HG03064 (cell line): ENCODE data around the gene GBE1.
"Not testable (repeated sequence)": the region's sequence is repeated elsewhere in the genome, so short reads cannot be mapped to it uniquely, and the experiment has no call there.

ENCODE experiments used
- ATAC-seq: cut with Tn5 transposase; IDR thresholded peaks from one replicate; pipeline ENCODE4 v1.9.1; 2021; ENCODE audit warnings: low read depth; ENCODE audit not compliant: unreplicated experiment

Gene GBE1

GRCh38 chr3:81549388-81549787, 212.1 kb downstream of the GBE1 start:
- no peak for ATAC-seq

- no peak for ATAC-seq
Observed at GRCh38 chr3:81545572-81545971, 215.9 kb downstream of the GBE1 start.

GRCh38 chr3:81544385-81544784, 217.1 kb downstream of the GBE1 start:
- no peak for ATAC-seq

GRCh38 chr3:81540787-81541186, 220.7 kb downstream of the GBE1 start:
- ATAC-seq: no peak

GRCh38 chr3:81531846-81532245, 229.6 kb downstream of the GBE1 start:
- no peak for ATAC-seq

- ATAC-seq: no peak
Observed at GRCh38 chr3:81531263-81531662, 230.2 kb downstream of the GBE1 start.

- ATAC-seq: no peak
Observed at GRCh38 chr3:81530180-81530939, 231.1 kb downstream of the GBE1 start.

- no peak for ATAC-seq
Observed at GRCh38 chr3:81521855-81522254, 239.6 kb downstream of the GBE1 start.

GRCh38 chr3:81518945-81519344, 242.5 kb downstream of the GBE1 start:
- ATAC-seq: no peak

- no peak for ATAC-seq
Observed at GRCh38 chr3:81516042-81516441, 245.4 kb downstream of the GBE1 start.

GRCh38 chr3:81513591-81513990, 247.9 kb downstream of the GBE1 start:
- no peak for ATAC-seq

GRCh38 chr3:81503026-81503425, 258.4 kb downstream of the GBE1 start:
- ATAC-seq: no peak

GRCh38 chr3:81502236-81502635, 259.2 kb downstream of the GBE1 start:
- ATAC-seq: no peak

- ATAC-seq: peak; percentile 73
Observed at GRCh38 chr3:81500039-81500438, 261.4 kb downstream of the GBE1 start.

GRCh38 chr3:81497572-81498251, 263.7 kb downstream of the GBE1 start:
- ATAC-seq: no peak

- ATAC-seq: no peak
Observed at GRCh38 chr3:81496407-81497104, 264.9 kb downstream of the GBE1 start.

GRCh38 chr3:81492471-81492870, 269.0 kb downstream of the GBE1 start:
- not testable (repeated sequence) for ATAC-seq

- no peak for ATAC-seq
Observed at GRCh38 chr3:81492040-81492439, 269.4 kb downstream of the GBE1 start.

- ATAC-seq: peak; percentile 85
Observed at GRCh38 chr3:81490541-81491288, 270.7 kb downstream of the GBE1 start.

GRCh38 chr3:81485444-81485865, 276.0 kb downstream of the GBE1 start:
- peak; percentile 99 for ATAC-seq

- ATAC-seq: no peak
Observed at GRCh38 chr3:81484520-81484919, 276.9 kb downstream of the GBE1 start.
